A673 (cell line): ENCODE measurements around the gene FAM124B. TPM values are rescaled to one million over a fixed set of nuclear protein-coding genes. Genes with fewer than 3 reads are reported as not detected.

ENCODE experiments used
- BruUV-seq: library from RNA; stranded (reverse); fragments of 400-500 nt; replicated peaks from 2 replicates; lab custom pipeline; 2021; lab: Mats Ljungman, UMichigan
- CTCF ChIA-PET: fragments of 300-600 bp; sonication (Branson Sonifier 250); formaldehyde crosslinking; loops from one replicate; lab custom pipeline; 2022; ENCODE audit warnings: antibody characterized with exemption; lab: Charles Lee
- POLR2A ChIA-PET: fragments of 300-600 bp; sonication (Branson Sonifier 250); formaldehyde crosslinking; loops from one replicate; lab custom pipeline; 2022; ENCODE audit warnings: antibody characterized with exemption; ENCODE audit not compliant: low non-redundant PET; lab: Charles Lee
- DNase-seq: peaks from one replicate; pipeline ENCODE4 v3.0.0-alpha.2; 2015; ENCODE audit warnings: low spot score
- H3K27ac ChIP-seq: fragments of 200-600 bp; sonication (generic); 2 replicates; pipeline ENCODE4 v1.5.1; 2016; ENCODE audit warnings: mixed run types, low read depth, mild to moderate bottlenecking, mixed read lengths, antibody characterized with exemption, low read length; ENCODE audit not compliant: poor library complexity, severe bottlenecking
- H3K27me3 ChIP-seq: fragments of 200-600 bp; sonication (generic); replicated peaks from 2 replicates; pipeline ENCODE4 v1.6.1; 2017; ENCODE audit warnings: mixed run types, low read depth, mild to moderate bottlenecking, mixed read lengths, antibody characterized with exemption, low read length; ENCODE audit not compliant: insufficient read depth, poor library complexity
- H3K36me3 ChIP-seq: fragments of 200-600 bp; sonication (generic); 2 replicates; pipeline ENCODE4 v1.6.1; 2016; ENCODE audit warnings: mixed run types, mild to moderate bottlenecking, mixed read lengths, antibody characterized with exemption, low read length; ENCODE audit not compliant: insufficient read depth, poor library complexity, severe bottlenecking
- H3K4me1 ChIP-seq: fragments of 200-600 bp; sonication (generic); 2 replicates; pipeline ENCODE4 v1.6.1; 2017; ENCODE audit warnings: mixed run types, mild to moderate bottlenecking, mixed read lengths, antibody characterized with exemption, low read length; ENCODE audit not compliant: insufficient read depth, poor library complexity, severe bottlenecking
- H3K4me3 ChIP-seq: fragments of 200-600 bp; sonication (generic); 2 replicates; pipeline ENCODE4 v1.5.1; 2016; ENCODE audit warnings: low read depth, mixed run types, mild to moderate bottlenecking, mixed read lengths, low read length; ENCODE audit not compliant: poor library complexity, severe bottlenecking
- H3K9me3 ChIP-seq: fragments of 200-600 bp; sonication (generic); 2 replicates; pipeline ENCODE4 v1.6.1; 2016; ENCODE audit warnings: mixed run types, low read depth, mild to moderate bottlenecking, mixed read lengths, antibody characterized with exemption, low read length; ENCODE audit not compliant: poor library complexity, severe bottlenecking
- CTCF ChIP-seq: fragments of 300-800, 200-600 bp; sonication (generic); conservative IDR thresholded peaks from 2 replicates; pipeline ENCODE4 v1.5.1; 2017; ENCODE audit warnings: low read depth, mild to moderate bottlenecking, antibody characterized with exemption, low read length, moderate library complexity, mixed read lengths
- EZH2 ChIP-seq: fragments of 200-600 bp; sonication (generic); IDR thresholded peaks from 2 replicates; pipeline ENCODE4 v1.6.1; 2017; ENCODE audit warnings: borderline replicate concordance, low read depth, mild to moderate bottlenecking, mixed read lengths, antibody characterized with exemption, low read length; ENCODE audit not compliant: poor library complexity, severe bottlenecking
- intact Hi-C: fragments of 100-400 bp; cut with micrococcal nuclease; formaldehyde crosslinking; loops from one replicate; pipeline ENCODE4 v1.10.0; 2022; ENCODE audit not compliant: unreplicated experiment
- total RNA-seq: library from RNA; stranded (reverse); gene quantifications from 2 replicates; pipeline ENCODE4 v1.2.3, GENCODE V29; 2021

FAM124B gene
- total RNA-seq, 1 experiment from 2014 or later = not detected

GRCh38 chr2:224432003-224432579 lies 30.2 kb upstream of the FAM124B start:
- Histone ChIP-seq H3K4me1 (no peaks in the 10 kb centered on the region), H3K9me3 (no peaks in the 10 kb centered on the region), H3K4me3 (no peak overlapping the region), H3K27ac (no peak overlapping the region), H3K27me3 (no peaks in the 10 kb centered on the region), H3K36me3 (no peaks in the 10 kb centered on the region)
- CTCF ChIA-PET = no interaction called here
- intact Hi-C loops = no loop called here
- POLR2A ChIA-PET = no interaction called here
- no peak for TF ChIP-seq CTCF
- no peak for TF ChIP-seq EZH2
- no TSS peak for BruUV-seq
- no peak for DNase-seq

DNA sequence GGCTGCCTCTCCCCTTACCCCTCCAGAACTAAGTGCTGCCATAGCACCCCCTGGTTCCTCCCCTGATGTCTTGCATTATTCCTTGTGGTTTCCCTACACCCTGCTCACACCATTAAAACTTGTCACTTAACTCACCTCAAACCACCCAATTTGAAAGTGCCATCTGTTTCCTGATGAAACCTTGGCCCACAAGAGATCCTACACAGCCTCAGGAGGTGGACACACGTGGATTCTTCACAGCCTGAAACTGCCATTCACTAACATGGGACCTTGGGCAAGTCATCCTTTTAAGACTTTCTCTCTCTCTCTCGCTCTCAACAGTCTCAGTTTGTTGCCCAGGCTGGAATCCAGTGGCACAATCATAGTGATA lies 27.5 kb upstream of the FAM124B start:
- no TSS peak for BruUV-seq
- DNase-seq = no peak
- Histone ChIP-seq H3K4me1 (no peaks in the 10 kb centered on the region), H3K27ac (no peak overlapping the region), H3K9me3 (no peaks in the 10 kb centered on the region), H3K36me3 (no peaks in the 10 kb centered on the region), H3K4me3 (no peak overlapping the region), H3K27me3 (no peaks in the 10 kb centered on the region)
- POLR2A ChIA-PET = no interaction called here
- intact Hi-C loops = no loop called here
- TF ChIP-seq CTCF (no peak), EZH2 (no peak)
- CTCF ChIA-PET = no interaction called here

GRCh38 chr2:224428787-224429440 lies 27.0 kb upstream of the FAM124B start:
- CTCF ChIA-PET = no interaction called here
- TF ChIP-seq CTCF (no peak), EZH2 (no peak)
- H3K27me3 ChIP-seq = no peaks in the 10 kb centered on the region

More at GRCh38 chr2:224428787-224429440, 27.0 kb upstream of the FAM124B start:
- intact Hi-C loops = no loop called here
- BruUV-seq = no TSS peak
- H3K4me1 ChIP-seq = no peaks in the 10 kb centered on the region
- POLR2A ChIA-PET = no interaction called here
- no peak overlapping the region for H3K27ac ChIP-seq
- no peaks in the 10 kb centered on the region for H3K9me3 ChIP-seq
- no peak overlapping the region for H3K4me3 ChIP-seq
- no peak for DNase-seq
- H3K36me3 ChIP-seq = no peaks in the 10 kb centered on the region
